HG02571 (cell line): ENCODE results near the gene OBSCN.

Experiments used
- ATAC-seq: cut with Tn5 transposase; IDR thresholded peaks from one replicate; pipeline ENCODE4 v1.9.1; 2021; ENCODE audit warnings: mild to moderate bottlenecking, moderate library complexity; ENCODE audit not compliant: unreplicated experiment

OBSCN gene

DNA sequence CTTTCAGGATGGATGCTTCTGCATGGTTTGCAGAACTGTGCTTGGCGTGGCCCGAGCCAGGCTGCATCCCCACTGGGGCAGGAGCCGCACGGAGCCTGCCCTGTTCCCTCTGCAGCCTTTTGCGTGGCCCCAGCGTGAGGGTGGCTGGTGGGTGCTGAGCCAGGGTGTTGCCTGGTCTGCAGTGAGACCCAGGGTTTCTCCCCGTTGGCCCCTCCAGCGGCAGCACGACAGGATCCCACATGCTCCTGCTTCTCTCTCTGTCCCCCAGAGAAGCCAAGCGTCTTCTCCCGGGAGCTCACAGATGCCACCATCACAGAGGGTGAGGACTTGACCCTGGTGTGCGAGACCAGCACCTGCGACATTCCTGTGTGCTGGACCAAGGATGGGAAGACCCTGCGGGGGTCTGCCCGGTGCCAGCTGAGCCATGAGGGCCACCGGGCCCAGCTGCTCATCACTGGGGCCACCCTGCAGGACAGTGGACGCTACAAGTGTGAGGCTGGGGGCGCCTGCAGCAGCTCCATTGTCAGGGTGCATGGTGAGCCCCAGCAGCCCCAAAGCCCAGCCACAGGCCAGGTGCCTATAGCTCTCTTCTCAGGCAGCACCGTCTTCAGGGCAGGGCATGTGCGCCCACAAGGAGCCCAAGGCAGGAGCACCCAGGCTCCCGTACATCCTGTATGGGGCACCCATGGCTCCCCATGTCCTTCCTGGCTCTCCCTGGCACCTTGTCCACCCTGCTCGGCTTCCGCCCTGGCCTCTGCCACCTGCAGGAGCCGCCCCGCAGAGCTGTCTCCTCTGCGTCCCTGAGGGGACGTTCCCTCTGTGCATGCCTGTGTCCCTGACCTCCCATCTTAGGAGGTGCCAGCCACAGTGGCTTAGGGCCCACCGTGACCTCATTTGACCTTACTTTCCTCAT lies 78.9 kb downstream of the OBSCN start:
- no peak for ATAC-seq

DNA sequence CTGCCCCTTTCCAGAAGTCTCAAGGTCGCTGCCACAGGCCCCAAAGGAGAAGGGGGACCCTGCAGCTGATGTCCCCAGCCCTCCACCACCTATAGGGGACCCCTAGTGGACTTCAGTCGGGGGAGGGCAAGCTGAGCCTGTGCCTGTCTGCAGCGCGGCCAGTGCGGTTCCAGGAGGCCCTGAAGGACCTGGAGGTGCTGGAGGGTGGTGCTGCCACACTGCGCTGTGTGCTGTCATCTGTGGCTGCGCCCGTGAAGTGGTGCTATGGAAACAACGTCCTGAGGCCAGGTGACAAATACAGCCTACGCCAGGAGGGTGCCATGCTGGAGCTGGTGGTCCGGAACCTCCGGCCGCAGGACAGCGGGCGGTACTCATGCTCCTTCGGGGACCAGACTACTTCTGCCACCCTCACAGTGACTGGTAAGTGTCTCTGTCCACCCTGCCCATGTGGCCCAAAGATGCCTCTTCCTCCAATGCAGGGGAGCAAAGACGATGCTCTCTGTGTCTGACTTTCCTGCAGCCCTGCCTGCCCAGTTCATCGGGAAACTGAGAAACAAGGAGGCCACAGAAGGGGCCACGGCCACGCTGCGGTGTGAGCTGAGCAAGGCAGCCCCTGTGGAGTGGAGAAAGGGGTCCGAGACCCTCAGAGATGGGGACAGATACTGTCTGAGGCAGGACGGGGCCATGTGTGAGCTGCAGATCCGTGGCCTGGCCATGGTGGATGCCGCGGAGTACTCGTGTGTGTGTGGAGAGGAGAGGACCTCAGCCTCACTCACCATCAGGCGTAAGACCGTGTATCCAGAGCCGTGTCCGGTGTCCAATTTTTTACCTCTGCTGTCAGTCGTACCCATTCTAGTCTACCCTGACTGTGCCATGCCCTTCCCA lies 79.9 kb downstream of the OBSCN start:
- ATAC-seq, result no peak

DNA sequence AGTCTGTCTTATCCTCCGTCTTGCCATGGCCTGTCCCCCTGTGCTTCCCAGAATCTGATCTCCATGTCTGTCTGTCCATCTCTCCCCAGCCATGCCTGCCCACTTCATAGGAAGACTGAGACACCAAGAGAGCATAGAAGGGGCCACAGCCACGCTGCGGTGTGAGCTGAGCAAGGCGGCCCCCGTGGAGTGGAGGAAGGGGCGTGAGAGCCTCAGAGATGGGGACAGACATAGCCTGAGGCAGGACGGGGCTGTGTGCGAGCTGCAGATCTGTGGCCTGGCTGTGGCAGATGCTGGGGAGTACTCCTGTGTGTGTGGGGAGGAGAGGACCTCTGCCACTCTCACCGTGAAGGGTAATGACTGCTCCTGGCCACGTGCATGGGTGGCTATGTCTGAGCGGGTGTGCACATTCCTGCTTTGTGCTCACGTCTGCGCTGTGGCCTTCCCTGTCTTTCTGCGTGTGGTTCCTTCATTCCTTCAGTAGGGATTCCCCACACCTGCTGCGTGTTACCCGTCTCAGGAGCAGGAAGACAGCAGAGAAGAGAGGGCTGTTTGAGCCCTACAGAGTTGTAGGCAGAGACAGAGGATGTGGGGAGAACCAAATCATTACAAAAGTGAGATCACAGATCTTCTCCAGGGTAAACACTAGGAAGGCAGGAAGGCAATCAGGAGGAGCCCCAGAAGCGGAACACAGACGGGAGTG lies 80.8 kb downstream of the OBSCN start:
- ATAC-seq, result no peak

GRCh38 chr1:228289239-228289849 lies 81.5 kb downstream of the OBSCN start:
- ATAC-seq, result no peak

DNA sequence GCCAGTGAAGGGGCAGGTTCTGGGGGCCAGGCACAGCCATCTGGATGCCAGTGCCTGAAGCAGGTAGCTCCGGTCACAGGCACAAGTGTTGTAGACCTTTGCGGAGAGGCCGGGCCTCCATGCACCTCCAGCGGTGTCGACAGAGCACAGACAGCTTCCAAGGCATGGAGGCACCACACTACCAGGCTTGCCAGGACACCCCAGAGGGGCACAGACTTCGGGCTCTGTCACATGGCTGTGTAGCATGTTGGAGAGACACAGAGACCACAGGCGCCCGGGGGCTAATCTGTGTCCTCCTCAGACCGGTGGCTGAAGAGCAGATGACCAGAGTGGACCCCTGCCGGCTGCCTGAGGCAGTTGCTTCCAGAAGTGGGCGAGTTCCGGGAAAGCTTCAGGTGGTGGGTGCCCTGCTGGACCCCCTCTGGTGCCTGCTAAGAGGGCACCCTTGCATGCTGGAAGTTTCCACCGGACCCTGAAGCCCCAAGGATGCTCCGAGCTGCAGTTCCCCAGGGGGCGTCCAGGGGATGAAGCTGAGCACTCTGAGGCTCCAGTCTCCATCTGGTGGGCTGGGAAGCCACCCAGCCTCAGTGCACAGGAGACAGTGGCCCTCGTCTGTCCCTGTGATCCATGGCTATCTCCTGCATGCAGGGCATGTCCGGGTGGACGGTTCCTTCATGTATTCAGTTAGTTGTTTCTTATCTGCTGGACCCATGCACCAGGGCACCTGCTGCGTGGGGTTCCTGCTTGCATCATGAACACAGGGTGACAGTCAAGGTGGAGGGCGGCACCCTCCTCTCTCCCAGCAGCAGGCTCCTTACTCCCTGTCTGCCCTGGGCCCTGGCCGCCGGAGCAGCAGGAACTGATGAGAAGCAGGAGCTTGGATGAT lies 82.4 kb downstream of the OBSCN start:
- ATAC-seq, result no peak

DNA sequence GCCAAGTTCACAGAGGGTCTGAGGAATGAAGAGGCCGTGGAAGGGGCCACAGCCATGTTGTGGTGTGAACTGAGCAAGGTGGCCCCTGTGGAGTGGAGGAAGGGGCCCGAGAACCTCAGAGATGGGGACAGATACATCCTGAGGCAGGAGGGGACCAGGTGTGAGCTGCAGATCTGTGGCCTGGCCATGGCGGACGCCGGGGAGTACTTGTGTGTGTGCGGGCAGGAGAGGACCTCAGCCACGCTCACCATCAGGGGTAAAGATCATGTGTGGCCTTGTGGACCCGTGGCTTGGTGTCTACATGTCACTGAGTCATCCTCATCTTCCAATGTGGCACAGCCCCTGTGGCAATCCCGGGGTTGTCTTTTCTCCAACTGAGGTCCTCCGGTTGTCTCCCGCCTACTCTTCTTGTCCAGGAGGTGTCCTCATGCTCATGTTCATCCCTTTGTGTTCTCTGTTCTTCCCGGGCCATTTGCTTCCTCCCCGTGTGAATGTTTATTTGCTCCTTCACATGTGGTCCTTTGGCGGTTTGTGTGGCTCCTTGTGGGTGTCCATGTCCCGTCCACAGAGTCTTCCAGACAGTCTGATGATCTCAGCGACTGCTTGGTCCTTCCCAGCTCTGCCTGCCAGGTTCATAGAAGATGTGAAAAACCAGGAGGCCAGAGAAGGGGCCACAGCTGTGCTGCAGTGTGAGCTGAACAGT lies 84.2 kb downstream of the OBSCN start:
- no peak for ATAC-seq

GRCh38 chr1:228292609-228292911 lies 84.7 kb downstream of the OBSCN start:
- no peak for ATAC-seq

- ATAC-seq, result no peak
Measured at GRCh38 chr1:228293393-228293792, 85.5 kb downstream of the OBSCN start.

DNA sequence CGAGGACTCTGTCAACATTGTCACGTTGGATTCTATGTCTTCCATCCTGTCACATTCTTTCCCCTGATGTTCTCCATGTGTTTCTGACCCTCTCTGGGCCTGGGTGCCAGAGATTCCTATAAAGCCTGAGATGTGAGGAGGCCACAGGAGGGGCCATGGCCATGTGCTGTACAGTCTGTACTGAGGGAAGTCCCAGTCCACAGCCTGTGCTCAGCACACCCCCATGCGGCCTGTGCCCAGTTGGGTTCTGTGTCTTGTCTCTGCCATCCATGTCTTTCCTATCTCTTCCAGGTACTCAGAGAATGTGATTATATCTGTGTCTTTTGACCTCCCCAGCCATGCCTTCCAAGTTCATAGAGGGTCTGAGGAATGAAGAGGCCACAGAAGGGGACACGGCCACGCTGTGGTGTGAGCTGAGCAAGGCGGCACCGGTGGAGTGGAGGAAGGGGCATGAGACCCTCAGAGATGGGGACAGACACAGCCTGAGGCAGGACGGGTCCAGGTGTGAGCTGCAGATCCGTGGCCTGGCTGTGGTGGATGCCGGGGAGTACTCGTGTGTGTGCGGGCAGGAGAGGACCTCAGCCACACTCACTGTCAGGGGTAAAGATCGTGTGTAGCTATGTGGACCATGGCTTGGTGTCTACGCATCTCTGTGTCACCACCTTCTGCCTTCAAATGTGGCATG lies 86.1 kb downstream of the OBSCN start:
- ATAC-seq, result no peak

DNA sequence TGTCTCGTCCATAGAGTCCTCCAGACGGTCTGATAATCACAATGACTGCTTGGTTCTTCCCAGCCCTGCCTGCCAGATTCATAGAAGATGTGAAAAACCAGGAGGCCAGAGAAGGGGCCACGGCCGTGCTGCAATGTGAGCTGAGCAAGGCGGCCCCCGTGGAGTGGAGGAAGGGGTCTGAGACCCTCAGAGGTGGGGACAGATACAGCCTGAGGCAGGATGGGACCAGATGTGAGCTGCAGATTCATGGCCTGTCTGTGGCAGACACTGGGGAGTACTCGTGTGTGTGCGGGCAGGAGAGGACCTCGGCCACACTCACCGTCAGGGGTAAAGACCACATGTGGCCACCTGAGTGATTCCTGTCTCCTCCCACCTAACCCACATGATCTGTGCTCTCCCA lies 86.9 kb downstream of the OBSCN start:
- no peak for ATAC-seq

GRCh38 chr1:228295201-228295600 lies 87.4 kb downstream of the OBSCN start:
- no peak for ATAC-seq

GRCh38 chr1:228295981-228296380 lies 88.1 kb downstream of the OBSCN start:
- ATAC-seq, result no peak

DNA sequence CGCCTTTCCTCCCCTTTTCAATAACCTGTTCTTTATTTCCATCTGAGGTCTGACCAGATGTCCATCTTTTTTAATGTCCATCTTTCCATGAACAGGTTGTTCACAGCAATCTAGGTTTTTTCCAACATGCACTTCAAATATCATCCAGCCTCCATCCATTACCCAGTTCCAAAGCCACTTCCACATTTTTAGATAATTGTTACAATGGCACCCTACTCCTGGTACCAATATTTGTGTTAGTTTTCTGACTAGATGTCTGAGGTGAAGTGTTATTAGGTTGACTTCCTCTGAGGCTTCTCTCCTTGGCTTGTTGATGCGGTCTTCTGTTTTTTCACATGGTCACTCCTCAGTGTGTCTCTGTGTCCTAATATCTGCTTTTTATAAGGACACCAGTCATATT lies 89.4 kb downstream of the OBSCN start:
- ATAC-seq, result no peak

- no peak for ATAC-seq
Measured at GRCh38 chr1:228297822-228298221, 90.0 kb downstream of the OBSCN start.

DNA sequence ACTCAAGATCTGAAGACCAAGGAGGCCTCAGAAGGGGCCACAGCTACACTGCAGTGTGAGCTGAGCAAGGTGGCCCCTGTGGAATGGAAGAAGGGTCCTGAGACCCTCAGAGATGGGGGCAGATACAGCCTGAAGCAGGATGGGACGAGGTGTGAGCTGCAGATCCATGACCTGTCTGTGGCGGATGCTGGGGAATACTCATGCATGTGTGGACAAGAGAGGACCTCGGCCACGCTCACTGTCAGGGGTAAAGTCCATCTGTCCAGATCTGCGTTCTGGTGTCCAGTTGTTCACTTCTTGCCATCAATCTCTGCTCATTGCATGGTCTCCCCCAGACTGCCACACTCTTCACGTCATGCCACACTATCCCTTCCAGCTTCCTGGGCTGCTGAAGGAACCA lies 90.6 kb downstream of the OBSCN start:
- no peak for ATAC-seq

- ATAC-seq, result no peak
Measured at GRCh38 chr1:228299211-228299610, 91.4 kb downstream of the OBSCN start.

DNA sequence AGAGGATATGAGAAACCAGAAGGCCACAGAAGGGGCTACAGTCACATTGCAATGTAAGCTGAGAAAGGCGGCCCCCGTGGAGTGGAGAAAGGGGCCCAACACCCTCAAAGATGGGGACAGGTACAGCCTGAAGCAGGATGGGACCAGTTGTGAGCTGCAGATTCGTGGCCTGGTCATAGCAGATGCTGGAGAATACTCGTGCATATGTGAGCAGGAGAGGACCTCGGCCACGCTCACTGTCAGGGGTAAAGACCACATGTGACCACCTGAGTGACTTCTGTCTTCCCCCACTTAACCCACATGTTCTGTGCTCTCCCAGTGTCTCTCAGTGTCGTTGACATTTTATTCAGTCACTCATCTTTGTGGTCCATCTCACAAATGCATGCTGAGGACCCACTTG lies 92.1 kb downstream of the OBSCN start:
- ATAC-seq, result no peak

- no peak for ATAC-seq
Measured at GRCh38 chr1:228302086-228302485, 94.2 kb downstream of the OBSCN start.

DNA sequence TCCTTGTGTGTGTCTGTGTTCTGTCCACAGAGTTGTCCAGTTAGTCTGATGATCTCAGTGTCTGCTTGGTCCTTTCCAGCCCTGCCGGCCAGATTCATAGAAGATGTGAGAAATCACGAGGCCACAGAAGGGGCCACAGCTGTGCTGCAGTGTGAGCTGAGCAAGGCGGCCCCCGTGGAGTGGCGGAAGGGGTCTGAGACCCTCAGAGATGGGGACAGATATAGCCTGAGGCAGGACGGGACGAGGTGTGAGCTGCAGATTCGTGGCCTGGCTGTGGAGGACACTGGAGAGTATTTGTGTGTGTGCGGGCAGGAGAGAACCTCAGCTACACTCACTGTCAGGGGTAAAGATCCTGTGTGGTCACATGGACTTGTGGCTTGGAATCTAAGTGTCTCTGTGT lies 95.8 kb downstream of the OBSCN start:
- ATAC-seq, result no peak
